VCaP (cell line): ENCODE data around the gene FANCE.

Experiments used
- H3K27ac ChIP-seq: fragments of 450-650 bp; 2 replicates; pipeline ENCODE4 v1.5.1; 2017
- CTCF ChIP-seq: fragments of 450-650 bp; conservative IDR thresholded peaks from 2 replicates; pipeline ENCODE4 v1.5.1; 2017; ENCODE audit warnings: mild to moderate bottlenecking, moderate library complexity

Gene FANCE

DNA sequence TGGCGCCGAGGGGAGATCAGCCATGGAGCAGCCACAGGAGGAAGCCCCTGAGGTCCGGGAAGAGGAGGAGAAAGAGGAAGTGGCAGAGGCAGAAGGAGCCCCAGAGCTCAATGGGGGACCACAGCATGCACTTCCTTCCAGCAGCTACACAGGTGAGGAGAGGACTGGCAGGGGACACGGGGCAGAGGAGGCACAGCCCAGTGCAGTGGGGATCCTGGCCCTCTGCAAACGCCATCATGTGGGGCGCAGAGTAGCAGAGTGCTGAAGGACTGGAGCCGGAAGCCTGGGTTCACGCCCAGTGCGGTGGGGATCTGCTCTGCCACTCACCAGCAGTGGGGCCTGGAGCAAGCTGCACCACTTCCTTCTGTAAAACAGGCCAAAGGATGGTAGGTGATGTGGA lies 41.1 kb upstream of the FANCE start:
- no peak overlapping the region for H3K27ac ChIP-seq
- TF ChIP-seq CTCF = no peak

DNA sequence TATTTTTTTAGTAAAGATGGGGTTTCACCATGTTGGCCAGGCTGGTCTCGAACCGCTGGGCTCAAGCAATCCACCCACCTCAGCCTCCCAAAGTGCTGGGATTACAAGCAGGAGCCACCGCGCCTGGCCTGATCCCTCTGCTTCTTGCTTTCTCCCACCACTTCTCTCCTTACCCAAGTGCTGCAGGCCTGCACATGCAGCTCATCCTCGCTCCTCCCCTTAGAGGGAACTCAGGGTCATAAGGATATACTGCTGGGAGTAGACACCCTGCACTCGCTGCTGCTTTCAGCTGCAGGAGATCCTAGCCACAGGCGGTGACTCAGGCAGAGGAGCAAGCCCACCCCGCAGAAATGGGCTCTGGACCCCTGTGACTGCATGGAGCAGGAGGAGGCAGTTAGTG lies 40.0 kb upstream of the FANCE start:
- H3K27ac ChIP-seq = no peak overlapping the region
- TF ChIP-seq CTCF = no peak

DNA sequence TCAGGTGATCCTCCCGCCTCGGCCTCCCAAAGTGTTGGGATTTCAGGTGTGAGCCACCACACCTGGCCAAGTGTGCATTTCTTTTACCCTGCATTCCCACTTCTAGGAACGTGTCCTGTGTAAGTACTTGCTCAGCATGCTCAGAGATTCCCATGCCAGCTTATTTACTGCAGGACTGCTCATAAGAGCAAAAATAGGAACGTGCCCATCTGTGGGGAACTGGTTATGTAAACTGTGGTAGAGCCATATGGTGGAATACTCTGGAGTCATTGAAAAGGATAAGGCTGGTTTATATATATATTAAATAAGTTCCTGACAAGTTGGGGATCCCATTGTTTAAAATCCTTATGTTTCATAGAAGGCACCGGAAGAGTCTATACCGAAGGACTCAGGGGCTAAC lies 38.2 kb upstream of the FANCE start:
- no peak for TF ChIP-seq CTCF

DNA sequence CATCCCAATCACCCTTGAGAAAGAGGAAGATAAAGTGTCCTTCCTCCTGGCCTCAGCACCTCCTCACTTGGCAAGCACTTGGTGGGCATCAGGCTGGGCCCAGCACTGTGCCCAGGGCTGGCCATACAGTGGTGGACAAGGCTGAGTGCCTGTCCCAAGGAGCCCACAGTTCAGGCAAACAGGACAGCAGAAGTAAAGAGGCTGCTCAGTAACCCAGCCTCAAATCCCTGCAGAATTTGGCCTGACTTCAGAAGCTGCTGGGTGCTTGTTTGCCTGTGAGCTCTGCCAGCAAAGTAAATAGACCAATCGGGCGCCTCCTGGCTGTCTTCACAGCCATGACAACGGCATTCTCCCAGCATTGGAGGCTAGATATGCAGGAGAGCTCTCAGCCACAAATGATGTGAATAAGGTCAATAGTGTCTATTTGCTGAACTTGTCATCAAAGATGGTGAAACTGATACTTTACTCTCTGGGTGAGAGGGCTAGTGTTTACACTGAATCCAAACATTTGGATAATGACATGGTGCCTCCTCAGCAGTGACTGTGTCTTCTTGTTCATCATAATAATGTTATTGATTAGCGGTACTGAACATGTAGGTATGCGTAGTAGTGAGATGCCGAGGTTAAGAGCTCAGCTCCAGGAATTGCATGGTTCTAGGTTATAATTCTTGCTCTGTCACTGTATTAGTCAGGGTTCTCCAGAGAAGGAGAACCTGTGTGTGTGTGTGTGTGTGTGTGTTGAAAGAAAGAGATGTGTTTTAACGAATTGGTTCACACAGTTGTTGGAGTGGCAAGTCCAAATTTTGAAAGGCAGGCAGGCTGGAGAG lies 36.9 kb upstream of the FANCE start:
- peak; percentile 70 for TF ChIP-seq CTCF
- peak overlapping the region; percentile 84 for H3K27ac ChIP-seq

More for the DNA sequence above, 38.2 kb upstream of the FANCE start:
- peak overlapping the region; percentile 84 for H3K27ac ChIP-seq

GRCh38 chr6:35417979-35418661 lies 34.0 kb upstream of the FANCE start:
- peak overlapping the region; percentile 84 for H3K27ac ChIP-seq
- TF ChIP-seq CTCF = no peak

GRCh38 chr6:35419417-35419816 lies 32.7 kb upstream of the FANCE start:
- no peak overlapping the region for H3K27ac ChIP-seq
- no peak for TF ChIP-seq CTCF

DNA sequence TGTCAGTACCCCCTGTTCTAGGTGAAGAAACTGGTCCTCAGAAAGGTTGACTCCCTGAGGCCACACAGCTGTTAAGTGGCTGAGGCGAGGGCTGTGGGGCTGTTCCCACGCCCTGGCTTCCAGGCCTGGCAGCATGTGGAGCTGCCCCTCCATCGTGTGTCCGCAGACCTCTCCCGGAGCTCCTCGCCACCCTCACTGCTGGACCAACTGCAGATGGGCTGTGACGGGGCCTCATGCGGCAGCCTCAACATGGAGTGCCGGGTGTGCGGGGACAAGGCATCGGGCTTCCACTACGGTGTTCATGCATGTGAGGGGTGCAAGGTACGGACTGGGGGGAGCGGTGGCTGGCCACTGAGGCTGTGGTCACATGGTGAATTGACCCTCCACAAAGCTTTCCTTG lies 32.2 kb upstream of the FANCE start:
- H3K27ac ChIP-seq = no peak overlapping the region
- no peak for TF ChIP-seq CTCF
